ENCODE results near the gene PKHD1.

Gene PKHD1

DNA sequence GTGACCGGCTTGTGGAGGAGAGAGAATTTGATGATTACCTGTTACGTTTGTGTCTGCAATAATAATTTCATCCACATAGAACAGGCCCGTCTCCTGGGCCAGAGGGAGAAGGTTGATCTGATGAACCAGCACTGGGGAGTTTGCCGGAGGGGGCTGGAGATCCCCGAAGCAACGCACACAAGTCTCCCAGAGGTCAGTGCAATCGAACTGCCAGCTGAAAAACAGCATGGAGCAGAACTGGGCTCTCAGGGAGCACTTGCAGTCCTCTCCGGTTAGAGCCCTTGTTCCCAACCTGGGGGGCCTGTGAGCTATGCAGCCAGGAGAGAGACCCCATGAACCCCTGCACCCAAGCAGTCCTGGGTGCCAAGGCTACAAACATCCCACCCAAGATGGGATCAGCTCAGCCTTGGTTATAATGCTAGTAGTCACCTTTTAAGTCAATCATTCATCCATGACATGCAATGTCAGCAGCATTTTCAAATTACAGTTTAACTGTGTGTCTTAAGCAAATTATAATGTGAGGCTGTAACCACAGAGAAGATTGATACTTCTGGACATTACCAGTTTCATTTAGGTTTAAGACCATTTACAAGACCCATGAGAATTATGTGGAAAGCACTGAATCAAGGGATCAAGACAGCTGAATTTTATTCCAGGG lies 34.2 kb downstream of the PKHD1 start:
- no peak for DNase-seq (ENCODE audit: low read depth)
- TF ChIP-seq, protein P1, sequence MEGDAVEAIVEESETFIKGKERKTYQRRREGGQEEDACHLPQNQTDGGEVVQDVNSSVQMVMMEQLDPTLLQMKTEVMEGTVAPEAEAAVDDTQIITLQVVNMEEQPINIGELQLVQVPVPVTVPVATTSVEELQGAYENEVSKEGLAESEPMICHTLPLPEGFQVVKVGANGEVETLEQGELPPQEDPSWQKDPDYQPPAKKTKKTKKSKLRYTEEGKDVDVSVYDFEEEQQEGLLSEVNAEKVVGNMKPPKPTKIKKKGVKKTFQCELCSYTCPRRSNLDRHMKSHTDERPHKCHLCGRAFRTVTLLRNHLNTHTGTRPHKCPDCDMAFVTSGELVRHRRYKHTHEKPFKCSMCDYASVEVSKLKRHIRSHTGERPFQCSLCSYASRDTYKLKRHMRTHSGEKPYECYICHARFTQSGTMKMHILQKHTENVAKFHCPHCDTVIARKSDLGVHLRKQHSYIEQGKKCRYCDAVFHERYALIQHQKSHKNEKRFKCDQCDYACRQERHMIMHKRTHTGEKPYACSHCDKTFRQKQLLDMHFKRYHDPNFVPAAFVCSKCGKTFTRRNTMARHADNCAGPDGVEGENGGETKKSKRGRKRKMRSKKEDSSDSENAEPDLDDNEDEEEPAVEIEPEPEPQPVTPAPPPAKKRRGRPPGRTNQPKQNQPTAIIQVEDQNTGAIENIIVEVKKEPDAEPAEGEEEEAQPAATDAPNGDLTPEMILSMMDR (conservative IDR thresholded peaks at IDR 0.05; ENCODE audit: low read depth, low read length) = no peak
- H3K4me3 ChIP-seq (ENCODE audit: low read depth, low read length) = no peak overlapping the region

DNA sequence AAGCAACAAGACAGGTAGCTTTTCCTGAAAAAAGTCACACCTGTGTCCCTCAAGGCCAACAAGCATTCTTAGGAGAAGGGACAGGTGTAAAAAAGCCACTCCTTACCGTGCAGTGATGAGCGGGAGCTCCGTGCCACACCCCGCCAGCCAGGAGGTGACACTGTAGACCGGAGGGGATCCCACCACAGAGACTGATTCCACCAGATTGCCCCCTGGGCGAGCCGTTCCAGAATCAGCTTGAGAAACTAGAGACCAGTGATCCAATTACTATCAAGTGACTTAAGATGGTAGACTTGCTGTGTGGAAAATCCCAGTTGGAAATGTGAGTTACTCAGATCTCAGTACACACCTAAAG lies 37.4 kb downstream of the PKHD1 start:
- TF ChIP-seq, protein P1 (conservative IDR thresholded peaks at IDR 0.05; ENCODE audit: low read depth, low read length) = no peak
- no peak overlapping the region for H3K4me3 ChIP-seq (ENCODE audit: low read depth, low read length)
- no peak for DNase-seq (ENCODE audit: low read depth)

DNA sequence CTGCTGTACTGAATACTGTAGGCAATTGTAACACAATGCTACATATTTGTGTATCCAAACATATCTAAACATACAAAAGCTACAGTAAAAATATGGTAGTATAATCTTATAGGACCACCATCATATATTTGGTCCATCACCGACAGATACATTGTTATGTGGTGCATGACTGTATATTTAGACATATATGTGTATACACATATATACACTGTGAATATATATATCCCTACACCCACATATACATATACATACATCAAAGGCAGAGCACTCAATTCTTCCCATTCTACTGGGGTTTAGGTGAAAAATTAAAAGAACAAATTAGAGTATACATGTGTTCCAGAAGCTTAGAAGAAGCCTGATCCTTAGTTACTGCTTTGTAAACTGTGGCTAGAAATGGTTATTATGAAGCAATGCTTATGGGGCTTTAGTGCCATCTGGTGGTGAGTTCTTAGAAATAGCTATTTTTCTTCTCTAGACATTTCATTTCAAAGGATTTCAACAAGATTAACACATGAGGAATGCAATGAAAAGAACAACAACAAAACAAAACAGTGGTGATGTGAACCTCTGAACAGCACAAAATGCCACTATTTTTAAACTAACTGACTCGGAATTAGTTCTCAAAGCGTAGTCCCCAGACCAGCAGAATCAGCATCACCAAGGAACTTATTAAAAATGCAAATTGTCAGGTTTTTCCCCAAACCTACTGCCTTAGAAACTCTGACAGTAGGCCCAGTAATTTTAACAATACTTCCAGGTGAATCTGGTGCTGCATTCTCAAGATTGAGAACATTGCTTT lies 38.0 kb downstream of the PKHD1 start:
- no peak overlapping the region for H3K4me3 ChIP-seq (ENCODE audit: low read depth, low read length)
- TF ChIP-seq, protein P1 (conservative IDR thresholded peaks at IDR 0.05; ENCODE audit: low read depth, low read length) = peak; percentile 68
- peak; percentile 62 for DNase-seq (ENCODE audit: low read depth)

DNA sequence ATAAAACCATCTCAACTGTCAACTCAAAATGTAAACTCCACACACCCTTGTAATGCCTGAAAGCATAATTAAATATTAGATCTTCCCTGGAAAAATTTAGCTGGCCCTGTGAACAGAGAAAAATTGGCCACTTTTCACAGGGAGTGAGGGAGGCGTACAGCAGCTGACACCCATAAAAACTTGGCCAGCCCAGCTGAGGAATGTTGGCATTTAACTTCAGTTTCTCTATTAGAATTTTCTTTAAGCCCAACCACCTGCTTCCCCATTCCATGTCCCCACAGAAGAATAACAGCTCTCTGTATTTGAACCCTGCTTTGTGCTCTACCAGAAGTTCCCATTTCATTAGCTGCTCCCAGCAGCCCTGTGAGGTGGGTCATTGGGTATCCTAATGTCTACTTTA lies 41.0 kb downstream of the PKHD1 start:
- no peak overlapping the region for H3K4me3 ChIP-seq (ENCODE audit: low read depth, low read length)
- TF ChIP-seq, protein P1 (conservative IDR thresholded peaks at IDR 0.05; ENCODE audit: low read depth, low read length) = no peak
- DNase-seq (ENCODE audit: low read depth) = no peak

DNA sequence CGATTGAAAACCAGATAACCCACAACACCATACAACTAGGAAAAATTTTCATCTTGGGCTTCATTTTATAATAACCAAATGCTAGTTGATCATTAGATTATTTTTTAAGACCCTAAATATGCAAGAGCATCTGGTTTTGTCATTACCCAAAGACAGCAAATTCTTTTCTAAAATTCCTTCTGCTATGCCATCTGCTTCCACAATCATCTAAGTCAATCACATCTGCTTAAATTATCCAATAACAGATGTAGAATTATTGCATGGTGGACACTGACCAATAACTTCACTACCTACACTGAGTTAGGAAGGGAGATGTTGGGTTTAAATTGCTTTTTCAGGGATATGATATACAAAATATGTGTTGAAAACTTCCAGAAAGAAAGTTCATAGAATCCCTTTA lies 41.9 kb downstream of the PKHD1 start:
- no peak for DNase-seq (ENCODE audit: low read depth)
- TF ChIP-seq, protein P1 (conservative IDR thresholded peaks at IDR 0.05; ENCODE audit: low read depth, low read length) = no peak
- no peak overlapping the region for H3K4me3 ChIP-seq (ENCODE audit: low read depth, low read length)

DNA sequence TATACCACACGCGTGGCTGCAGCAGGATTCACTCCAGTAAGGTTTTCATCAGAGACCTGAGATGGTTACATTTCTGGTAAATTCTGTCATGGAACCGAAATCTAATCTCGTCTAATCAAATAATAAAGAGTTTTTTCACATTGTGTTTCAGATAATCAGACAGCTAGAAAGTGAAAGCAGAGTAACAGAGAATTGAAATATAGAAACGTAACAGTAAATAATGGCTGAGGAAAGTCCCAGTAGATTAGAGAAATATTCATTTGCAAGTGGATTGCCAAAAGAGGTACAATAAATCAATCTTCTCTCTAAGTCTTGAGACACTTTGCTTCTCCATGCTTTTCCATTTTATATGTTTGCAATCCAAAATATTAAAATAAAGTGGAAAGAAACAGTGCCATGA lies 42.4 kb downstream of the PKHD1 start:
- TF ChIP-seq, protein P1 (conservative IDR thresholded peaks at IDR 0.05; ENCODE audit: low read depth, low read length) = no peak
- H3K4me3 ChIP-seq (ENCODE audit: low read depth, low read length) = no peak overlapping the region
- DNase-seq (ENCODE audit: low read depth) = no peak
